Measurements from ENCODE around the gene CES3.
"Not testable (repeated sequence)": the region's sequence is repeated elsewhere in the genome, so short reads cannot be mapped to it uniquely, and the experiment has no call there.

CES3 gene

GRCh38 chr16:66927918-66928649, 33.0 kb upstream of the CES3 start:
- no peak for FAIRE-seq

GRCh38 chr16:66928702-66929388, 32.2 kb upstream of the CES3 start:
- FAIRE-seq = no peak

GRCh38 chr16:66930189-66930588, 30.9 kb upstream of the CES3 start:
- FAIRE-seq = no peak

- FAIRE-seq = no peak
Observed at GRCh38 chr16:66931665-66932064, 29.4 kb upstream of the CES3 start.

- FAIRE-seq = no peak
Observed at GRCh38 chr16:66932076-66932475, 29.0 kb upstream of the CES3 start.

- no peak for FAIRE-seq
Observed at GRCh38 chr16:66933776-66934137, 27.3 kb upstream of the CES3 start.

GRCh38 chr16:66934138-66934838, 26.8 kb upstream of the CES3 start, which contains the start of gene CIAO2B:
CIAO2B (minus strand) TSS chr16:66934402; CDS start chr16:66934364, 38 bp downstream.
- FAIRE-seq = no peak

GRCh38 chr16:66934839-66935313, 26.2 kb upstream of the CES3 start:
- FAIRE-seq = not testable (repeated sequence)

GRCh38 chr16:66935314-66936011, 25.6 kb upstream of the CES3 start, which contains the start of gene CES2:
CES2 (plus strand) TSS chr16:66935516; CDS start chr16:66935636, 120 bp downstream.
- no peak for FAIRE-seq

- no peak for FAIRE-seq
Observed at GRCh38 chr16:66936462-66936861, 24.6 kb upstream of the CES3 start.

GRCh38 chr16:66936889-66937554, 24.0 kb upstream of the CES3 start:
- FAIRE-seq = no peak

- FAIRE-seq = no peak
Observed at GRCh38 chr16:66937725-66938337, 23.2 kb upstream of the CES3 start.

GRCh38 chr16:66939366-66939765, 21.7 kb upstream of the CES3 start:
- FAIRE-seq = no peak

GRCh38 chr16:66940236-66940635, 20.8 kb upstream of the CES3 start:
- no peak for FAIRE-seq

- no peak for FAIRE-seq
Observed at GRCh38 chr16:66942981-66943380, 18.1 kb upstream of the CES3 start.

- no peak for FAIRE-seq
Observed at GRCh38 chr16:66943426-66944053, 17.5 kb upstream of the CES3 start.

GRCh38 chr16:66944054-66944441, 17.0 kb upstream of the CES3 start:
- no peak for FAIRE-seq

GRCh38 chr16:66944971-66945370, 16.1 kb upstream of the CES3 start:
- not testable (repeated sequence) for FAIRE-seq

GRCh38 chr16:66945939-66946338, 15.1 kb upstream of the CES3 start:
- no peak for FAIRE-seq

- FAIRE-seq = no peak
Observed at GRCh38 chr16:66946541-66946940, 14.5 kb upstream of the CES3 start.

- no peak for FAIRE-seq
Observed at GRCh38 chr16:66946974-66947301, 14.1 kb upstream of the CES3 start.

Measured in TTC549 (cell line).